Hepatocyte (in vitro differentiated cells): Measurements from ENCODE around the gene RIMBP2.

ENCODE experiments used
- EZH2 ChIP-seq: fragments of 200-600 bp; sonication (generic); IDR thresholded peaks from 2 replicates; pipeline ENCODE4 v1.6.1; 2016; ENCODE audit warnings: antibody characterized with exemption, mild to moderate bottlenecking, borderline replicate concordance
- EZH2phosphoT487 ChIP-seq: fragments of 200-600 bp; sonication (generic); IDR thresholded peaks from one replicate; pipeline ENCODE4 v1.6.1; 2018; ENCODE audit warnings: antibody characterized with exemption, mild to moderate bottlenecking, low read depth, moderate library complexity; ENCODE audit not compliant: unreplicated experiment, severe bottlenecking
- TF ChIP-seq, protein P1 (sequence below): fragments of 200-600 bp; sonication (generic); IDR thresholded peaks from 2 replicates; pipeline ENCODE4 v1.5.1; 2016; ENCODE audit warnings: antibody characterized with exemption, mild to moderate bottlenecking; ENCODE audit not compliant: poor library complexity

DNA sequence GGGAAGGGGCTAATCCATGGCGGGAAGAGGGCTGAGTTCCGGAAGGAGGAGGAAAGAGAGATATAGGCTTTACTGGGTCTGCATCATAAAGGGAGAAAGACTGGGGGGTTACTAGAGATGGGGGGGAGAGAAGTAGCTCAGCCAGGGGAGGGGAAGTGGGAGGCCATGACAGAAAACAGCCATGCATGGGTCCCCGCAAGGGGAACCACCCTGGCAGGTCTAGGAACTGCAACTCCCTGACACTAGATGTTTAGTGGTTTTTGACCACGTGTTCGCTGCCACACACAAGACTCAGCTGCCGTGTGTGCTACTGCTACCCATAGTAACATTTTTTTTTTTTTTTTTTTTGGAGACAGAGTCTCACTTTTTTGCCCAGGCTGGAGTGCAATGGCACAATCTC lies 145.0 kb downstream of the RIMBP2 start:
- TF ChIP-seq, protein P1, sequence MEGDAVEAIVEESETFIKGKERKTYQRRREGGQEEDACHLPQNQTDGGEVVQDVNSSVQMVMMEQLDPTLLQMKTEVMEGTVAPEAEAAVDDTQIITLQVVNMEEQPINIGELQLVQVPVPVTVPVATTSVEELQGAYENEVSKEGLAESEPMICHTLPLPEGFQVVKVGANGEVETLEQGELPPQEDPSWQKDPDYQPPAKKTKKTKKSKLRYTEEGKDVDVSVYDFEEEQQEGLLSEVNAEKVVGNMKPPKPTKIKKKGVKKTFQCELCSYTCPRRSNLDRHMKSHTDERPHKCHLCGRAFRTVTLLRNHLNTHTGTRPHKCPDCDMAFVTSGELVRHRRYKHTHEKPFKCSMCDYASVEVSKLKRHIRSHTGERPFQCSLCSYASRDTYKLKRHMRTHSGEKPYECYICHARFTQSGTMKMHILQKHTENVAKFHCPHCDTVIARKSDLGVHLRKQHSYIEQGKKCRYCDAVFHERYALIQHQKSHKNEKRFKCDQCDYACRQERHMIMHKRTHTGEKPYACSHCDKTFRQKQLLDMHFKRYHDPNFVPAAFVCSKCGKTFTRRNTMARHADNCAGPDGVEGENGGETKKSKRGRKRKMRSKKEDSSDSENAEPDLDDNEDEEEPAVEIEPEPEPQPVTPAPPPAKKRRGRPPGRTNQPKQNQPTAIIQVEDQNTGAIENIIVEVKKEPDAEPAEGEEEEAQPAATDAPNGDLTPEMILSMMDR: no peak
- TF ChIP-seq EZH2 (no peak), EZH2phosphoT487 (no peak)
